HG03139 (cell line): ENCODE results near the gene RXRA.

ENCODE experiments used
- ATAC-seq: cut with Tn5 transposase; IDR thresholded peaks from one replicate; pipeline ENCODE4 v1.9.1; 2021; ENCODE audit not compliant: unreplicated experiment

RXRA gene

GRCh38 chr9:134351606-134352176 lies 25.4 kb downstream of the RXRA start:
- ATAC-seq: no peak

GRCh38 chr9:134352247-134352933 lies 26.1 kb downstream of the RXRA start:
- ATAC-seq: no peak

- ATAC-seq: no peak
Observed at GRCh38 chr9:134353539-134353938, 27.3 kb downstream of the RXRA start.

- no peak for ATAC-seq
Observed at GRCh38 chr9:134355158-134355557, 28.9 kb downstream of the RXRA start.

- ATAC-seq: no peak
Observed at GRCh38 chr9:134355561-134356279, 29.5 kb downstream of the RXRA start.

- no peak for ATAC-seq
Observed at GRCh38 chr9:134356496-134357470, 30.5 kb downstream of the RXRA start.

- ATAC-seq: no peak
Observed at GRCh38 chr9:134357631-134358025, 31.4 kb downstream of the RXRA start.

GRCh38 chr9:134358026-134358661 lies 31.9 kb downstream of the RXRA start:
- no peak for ATAC-seq

- ATAC-seq: no peak
Observed at GRCh38 chr9:134358662-134359319, 32.5 kb downstream of the RXRA start.

- ATAC-seq: no peak
Observed at GRCh38 chr9:134359493-134360179, 33.4 kb downstream of the RXRA start.

- no peak for ATAC-seq
Observed at GRCh38 chr9:134360180-134360759, 34.0 kb downstream of the RXRA start.

GRCh38 chr9:134360897-134361296 lies 34.6 kb downstream of the RXRA start:
- no peak for ATAC-seq

GRCh38 chr9:134361426-134361825 lies 35.2 kb downstream of the RXRA start:
- no peak for ATAC-seq

GRCh38 chr9:134361843-134362414 lies 35.7 kb downstream of the RXRA start:
- ATAC-seq: no peak

GRCh38 chr9:134363450-134363849 lies 37.2 kb downstream of the RXRA start:
- no peak for ATAC-seq

GRCh38 chr9:134364391-134365114 lies 38.3 kb downstream of the RXRA start:
- no peak for ATAC-seq

- ATAC-seq: no peak
Observed at GRCh38 chr9:134365115-134365596, 38.9 kb downstream of the RXRA start.

GRCh38 chr9:134365791-134366222 lies 39.6 kb downstream of the RXRA start:
- ATAC-seq: no peak
